ENCODE measurements around the gene YPEL1. TPM values are rescaled to one million over a fixed set of nuclear protein-coding genes. Genes with fewer than 3 reads are reported as not detected.
"Not testable (repeated sequence)": the region's sequence is repeated elsewhere in the genome, so short reads cannot be mapped to it uniquely, and the experiment has no call there.

Gene YPEL1
- total RNA-seq, 1 experiment from 2014 or later: 0.80 TPM

DNA sequence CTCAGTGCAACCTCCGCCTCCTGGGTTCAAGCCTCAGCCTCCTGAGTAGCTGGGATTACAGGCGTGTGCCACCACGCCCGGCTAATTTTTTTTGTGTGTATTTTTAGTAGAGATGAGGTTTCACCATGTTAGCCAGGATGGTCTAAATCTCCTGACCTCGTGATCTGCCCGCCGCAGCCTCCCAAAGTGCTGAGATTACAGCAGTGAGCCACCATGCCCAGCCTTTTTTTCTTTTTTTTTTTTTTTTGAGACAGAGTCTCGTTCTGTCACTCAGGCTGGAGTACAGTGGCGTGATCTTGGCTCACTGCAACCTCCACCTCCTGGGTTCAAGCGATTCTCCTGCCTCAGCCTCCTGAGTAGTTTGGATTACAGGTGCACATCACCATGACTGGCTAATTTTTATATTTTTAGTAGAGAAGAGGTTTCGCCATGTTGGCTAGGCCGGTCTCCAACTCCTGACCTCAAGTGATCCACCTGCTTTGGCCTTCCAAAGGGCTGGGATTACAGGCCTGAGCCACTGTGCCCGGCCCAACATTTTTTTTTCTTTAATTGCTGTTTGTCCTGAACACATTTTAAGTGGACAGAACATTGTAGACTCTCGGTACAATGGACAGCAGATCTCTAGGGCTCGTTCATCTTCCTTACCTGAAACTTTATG lies 14.3 kb downstream of the YPEL1 start:
- not testable (repeated sequence) for DNase-seq (ENCODE audit: low read depth)

DNA sequence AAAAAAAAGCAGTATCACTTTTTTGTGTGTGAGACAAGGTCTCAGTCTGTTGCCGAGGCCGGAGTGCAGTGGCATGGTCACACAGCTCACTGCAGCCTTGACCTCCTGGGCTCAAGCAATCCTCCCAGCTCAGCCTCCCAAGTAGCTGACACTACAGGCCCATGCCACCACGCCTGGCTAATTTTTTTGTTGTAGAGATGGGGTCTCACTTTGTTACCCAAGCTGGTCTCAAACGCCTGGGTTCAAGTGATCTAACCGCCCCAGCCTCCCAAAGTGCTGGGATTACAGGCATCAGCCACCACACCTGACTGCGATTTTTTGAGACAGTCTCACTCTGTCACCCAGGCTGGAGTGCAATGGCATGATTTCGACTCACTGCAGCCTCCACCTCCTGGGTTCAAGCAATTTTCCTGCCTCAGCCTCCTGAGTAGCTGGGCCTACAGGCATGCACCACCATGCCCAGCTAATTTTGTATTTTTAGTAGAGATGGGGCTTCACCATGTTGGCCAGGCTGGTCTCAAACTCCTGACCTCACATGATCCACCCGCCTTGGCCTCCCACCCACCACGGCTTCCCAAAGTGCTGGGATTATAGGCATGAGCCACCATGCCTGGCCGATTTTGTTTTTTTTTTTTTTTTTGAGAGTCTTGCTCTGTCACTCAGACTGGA lies 15.3 kb downstream of the YPEL1 start:
- DNase-seq (ENCODE audit: low read depth): not testable (repeated sequence)

DNA sequence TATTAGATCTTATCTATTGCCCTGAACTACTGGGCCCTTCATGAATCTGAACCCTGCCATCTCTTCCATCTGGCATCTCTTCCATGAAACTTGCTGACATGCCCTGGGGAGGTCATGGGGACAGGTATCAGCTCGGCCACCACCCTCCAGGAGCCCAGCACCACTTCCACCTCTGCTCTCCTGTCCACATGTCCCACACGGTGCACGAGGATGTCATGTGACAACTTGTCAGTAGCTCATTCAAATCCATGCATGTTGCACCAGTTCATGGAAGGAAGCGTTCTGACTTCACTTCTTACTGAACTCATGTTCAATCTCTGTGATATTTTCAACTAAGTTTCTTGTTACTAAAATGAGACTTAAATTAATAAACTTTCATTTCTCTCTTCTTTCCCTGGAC lies 16.6 kb downstream of the YPEL1 start:
- no peak for DNase-seq (ENCODE audit: low read depth)

DNA sequence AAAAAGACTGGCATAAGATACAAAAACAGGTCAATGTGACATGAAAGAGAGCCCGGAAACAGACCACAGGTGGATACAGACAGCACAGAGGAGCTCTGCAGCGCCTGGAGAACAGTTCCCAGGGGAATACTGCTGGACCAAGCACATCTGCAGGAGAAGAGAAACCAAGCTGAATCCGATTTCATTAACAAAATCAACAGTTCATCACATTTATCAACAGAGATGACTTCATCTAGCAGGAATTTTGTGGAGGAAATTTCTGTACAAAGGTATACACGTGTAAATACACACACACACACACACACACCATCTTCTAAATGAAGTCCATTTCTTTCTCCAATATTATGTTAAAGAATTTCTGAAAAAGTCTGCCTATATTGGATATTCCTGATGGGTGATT lies 17.1 kb downstream of the YPEL1 start:
- DNase-seq (ENCODE audit: low read depth): no peak

DNA sequence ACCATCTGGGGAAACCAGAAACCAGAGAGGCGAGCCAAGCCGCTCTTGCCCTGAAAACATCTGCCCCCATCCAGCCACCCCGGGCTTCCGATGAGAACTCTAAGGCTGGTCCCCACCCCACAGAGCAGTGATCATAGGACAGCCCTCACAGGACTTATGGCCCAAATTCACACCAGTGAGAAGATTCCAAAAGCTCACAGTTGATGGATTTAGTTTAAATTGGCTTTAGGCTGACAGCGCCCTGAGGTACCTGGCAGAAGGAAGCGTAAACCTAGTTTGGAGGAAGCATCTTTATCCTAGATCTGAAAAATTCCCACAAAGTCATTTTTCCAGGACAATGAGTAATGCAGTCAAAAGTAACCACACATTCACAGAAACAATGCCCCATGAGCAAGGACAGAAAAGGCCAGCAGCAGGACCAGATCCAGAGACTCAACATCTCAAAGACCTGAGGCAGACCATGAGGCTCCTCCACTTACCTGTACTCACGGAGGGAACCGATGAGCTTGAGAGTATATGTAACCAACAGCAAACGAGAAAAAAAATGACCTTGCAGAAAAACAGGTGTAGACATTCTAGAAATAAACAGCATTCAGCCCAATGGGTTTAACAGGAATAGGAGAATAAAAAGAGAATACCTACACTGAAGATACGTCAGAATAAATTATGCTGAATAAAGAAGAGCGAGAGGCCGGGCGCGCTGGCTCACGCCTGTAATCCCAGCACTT lies 19.0 kb downstream of the YPEL1 start:
- DNase-seq (ENCODE audit: low read depth): not testable (repeated sequence)

DNA sequence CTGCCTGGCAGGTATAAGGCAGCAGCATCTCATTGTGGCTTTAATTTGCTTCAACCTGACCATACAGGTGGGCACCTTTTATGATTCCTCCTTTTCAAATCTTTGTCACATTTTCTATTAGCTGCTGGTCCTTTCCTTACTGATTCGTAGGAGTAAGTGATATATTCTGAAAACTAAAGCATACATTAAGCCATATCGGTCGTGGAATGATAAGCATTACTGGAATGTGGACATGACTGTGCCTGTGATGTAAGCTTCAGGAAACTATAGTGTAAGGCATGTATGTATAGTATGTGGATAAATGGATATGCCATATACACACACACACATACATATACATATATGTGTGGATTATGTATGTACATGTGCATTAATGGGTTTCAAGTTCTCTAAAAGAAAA lies 20.8 kb downstream of the YPEL1 start:
- no peak for DNase-seq (ENCODE audit: low read depth)

DNA sequence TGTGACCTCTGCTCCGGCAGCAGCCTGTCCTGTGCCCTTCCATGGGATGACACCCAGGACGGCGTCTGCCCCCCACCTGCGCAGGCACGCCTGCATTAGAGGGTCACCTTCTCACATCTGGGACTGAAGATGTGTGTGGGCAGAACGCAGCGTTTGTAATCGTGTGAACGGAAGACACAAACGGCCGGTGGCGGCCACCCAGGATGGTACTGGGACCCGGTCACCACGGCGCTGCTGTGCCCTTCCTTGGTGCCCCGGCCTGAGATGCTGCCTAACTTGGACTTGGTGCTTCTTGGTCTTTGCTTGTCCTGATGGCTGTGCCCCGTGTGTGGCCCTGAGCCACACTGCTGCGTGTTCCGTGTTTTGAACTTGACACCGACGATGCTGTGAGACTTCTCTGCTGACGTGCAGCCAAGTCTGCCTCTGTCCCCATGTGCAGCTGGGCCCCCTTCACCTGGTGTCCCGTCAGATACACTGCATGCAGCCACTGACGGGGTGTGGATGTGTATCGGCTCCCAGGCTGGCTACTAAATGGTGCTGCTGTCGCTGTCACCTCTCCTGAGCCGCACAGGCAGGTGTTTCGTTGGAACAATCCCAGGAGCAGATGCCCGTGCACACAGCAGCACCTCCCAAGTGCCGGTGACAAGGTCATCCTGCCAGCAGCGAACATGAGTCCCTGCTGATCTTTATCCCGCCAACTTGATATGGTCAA lies 21.4 kb downstream of the YPEL1 start:
- DNase-seq (ENCODE audit: low read depth): no peak

DNA sequence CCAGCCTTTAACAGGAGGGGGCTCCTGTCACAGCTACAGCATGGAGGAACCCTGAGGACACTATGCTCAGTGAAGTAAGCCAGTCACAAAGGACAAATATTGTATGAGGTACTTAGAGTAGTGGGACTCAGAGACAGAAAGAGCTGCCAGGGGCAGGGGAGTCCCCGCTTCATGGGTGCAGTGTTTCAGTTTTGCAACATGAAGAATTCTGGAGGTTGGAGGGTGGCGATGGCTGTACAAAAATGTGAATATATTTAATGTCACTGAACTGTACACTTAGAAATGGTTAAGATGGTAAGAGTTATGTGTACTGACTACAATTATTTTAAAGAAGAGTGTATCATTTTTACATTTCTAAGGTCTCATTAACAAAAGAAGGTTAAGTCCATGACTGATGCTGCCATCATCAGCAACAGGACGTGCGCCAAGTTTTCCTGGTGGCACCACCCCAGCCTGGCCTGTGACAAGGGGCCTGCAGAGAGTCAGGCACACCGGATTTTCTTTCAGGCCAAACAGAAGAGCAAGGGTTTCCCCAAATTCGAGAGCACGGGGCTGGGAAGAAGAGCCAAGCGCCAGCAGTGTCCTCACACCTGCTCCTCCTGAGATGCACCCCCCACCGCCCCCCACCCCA lies 22.1 kb downstream of the YPEL1 start:
- no peak for DNase-seq (ENCODE audit: low read depth)

DNA sequence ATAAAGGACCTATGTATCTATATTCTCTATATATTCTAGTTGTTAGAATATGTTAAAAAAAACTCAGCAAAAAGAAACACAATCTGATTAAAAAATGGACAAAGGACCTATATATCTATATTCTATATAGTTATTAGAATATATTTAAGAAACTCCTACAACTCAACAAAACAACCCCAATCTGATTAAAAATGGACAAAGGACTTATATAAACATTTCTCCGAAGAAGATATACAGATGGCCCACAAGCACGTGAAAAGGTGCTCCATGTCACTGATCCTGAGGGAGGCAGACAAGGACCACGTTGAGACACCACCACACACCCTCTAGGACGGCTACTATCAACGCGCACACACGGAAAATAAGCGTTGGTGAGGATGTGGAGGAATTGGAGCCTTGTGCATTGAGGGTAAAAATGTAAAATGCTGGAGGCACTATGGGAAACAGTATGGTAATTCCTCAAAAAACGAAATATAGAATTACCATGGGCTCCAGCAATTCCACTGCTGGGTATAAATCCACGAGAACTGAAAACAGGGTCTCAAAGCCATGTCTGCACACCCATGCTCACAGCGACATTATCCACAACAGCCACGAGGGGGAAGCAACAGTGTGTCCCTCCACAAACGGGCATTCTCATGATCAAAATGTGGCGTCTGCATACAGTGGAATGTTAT lies 22.7 kb downstream of the YPEL1 start:
- DNase-seq (ENCODE audit: low read depth): peak; percentile 74

DNA sequence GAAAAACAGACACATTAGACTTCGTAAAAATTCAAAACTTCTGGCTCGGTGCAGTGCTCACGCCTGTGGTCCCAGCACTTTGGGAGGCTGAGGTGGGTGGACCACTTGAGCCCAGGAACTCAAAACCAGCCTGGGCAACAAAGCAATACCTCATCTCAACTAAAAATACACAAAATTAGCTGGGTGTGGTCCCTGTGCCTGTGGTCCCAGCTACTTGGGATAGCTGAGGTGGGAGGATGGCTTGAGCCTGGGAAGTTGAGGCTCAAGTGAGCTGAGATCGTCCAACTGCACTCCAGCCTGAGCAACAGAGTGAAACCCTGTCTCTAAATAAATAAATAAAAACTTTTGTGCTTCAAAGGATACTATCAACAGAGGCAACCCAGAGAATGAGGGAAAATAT lies 23.7 kb downstream of the YPEL1 start:
- DNase-seq (ENCODE audit: low read depth): no peak

DNA sequence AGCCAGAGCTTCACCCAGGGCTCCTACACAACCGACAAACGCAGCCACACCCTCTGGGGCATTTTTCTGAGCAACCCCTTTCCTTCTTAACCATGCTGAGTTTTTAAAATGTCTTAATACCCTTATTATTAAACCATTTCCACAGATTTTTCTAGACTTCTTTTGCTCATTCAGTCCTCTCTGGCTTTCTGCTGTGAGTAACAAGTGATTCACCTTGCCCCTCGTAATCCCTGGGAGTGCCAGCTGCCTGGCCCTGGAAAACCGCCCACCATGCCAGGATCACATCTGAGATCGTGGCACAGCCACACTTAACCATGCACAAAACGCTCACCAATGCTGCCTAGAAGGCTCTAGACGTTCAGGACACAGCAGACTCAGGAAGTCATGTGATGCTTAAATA lies 25.4 kb downstream of the YPEL1 start:
- peak; percentile 69 for DNase-seq (ENCODE audit: low read depth)

DNA sequence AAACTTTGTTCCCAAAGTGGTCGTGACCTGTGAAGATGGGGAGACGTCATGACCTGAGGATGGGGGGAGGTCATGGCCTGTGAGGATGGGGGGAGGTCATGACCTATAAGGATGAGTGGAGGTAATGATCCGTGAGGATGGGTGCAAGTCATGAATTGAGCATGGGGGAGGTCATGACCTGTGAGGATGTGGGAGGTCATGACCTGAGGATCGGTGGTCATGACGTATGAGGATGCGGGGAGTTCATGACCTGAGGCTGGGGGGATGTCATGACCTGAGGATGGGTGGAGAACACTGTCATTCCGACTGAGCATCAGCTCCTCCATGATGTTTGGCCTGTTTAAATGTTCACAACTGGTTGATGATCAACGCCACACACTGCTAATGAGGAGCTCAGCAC lies 25.9 kb downstream of the YPEL1 start:
- DNase-seq (ENCODE audit: low read depth): no peak

DNA sequence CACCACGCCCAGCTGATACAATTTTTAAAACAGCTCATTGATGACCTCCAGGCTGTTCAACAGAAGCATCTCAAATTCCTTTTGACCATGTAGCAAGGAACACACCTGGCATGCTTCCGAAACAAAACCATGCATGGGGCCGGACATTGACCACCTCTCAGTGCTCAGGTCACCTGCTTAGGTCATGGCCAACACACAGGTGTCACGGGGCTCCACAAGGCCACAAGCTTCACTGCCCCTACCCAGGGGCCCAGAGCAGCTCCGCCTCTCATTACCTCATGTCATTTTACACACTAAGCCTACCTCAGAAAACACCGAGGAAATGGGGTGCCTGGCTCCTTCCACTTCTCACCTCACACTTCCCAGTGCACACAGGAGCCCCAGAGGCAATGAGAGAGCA lies 26.6 kb downstream of the YPEL1 start:
- no peak for DNase-seq (ENCODE audit: low read depth)

DNA sequence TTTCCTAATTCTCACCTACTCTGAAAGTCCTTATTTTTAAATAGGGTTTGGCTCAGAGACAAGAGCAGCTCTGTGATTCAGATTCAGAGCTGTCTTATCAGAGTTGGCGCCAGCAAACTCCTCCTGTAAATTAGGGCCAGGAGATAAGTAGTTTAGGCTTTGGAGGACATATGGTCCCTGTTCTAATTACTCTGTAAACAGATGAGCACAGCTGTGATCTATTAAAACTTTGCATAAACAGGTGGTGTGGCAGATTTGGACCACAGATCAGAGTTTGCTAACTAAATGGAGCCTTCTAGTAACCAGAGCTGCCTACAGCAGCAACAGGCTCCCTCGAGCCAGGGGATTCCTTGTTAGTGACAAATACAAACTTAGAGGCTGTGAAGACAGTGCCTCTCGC lies 27.9 kb downstream of the YPEL1 start:
- peak; percentile 67 for DNase-seq (ENCODE audit: low read depth)

DNA sequence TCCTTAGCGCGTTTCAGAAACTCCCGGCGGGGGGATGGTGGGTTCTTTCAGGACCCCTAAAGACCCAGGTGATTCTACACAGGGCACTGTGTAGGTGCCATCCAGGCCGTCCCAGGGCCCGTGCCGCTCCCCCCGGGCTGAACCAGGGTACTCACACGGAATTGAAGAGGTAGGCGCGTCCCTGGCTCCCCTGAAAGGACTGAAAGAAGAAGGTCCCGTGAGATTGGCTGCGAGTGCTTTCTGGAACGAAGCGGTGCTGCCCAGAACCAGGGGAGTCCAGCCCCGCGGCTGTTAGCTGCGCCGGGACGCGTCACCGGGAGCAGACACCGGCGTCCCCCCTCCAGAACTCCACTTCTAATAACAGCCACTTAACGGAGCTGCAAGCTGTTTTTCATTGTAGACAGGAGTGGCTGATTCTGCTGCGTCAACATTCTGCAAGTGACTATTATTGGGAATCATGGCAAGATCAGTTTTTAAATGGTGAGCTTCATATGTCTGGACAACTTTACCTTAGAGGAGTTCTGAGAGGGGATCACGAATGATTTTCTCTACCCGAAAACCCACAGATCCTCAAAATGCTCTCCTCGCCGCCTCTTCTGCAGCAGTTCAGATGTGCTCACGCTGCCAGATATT lies 31.8 kb downstream of the YPEL1 start:
- no peak for DNase-seq (ENCODE audit: low read depth)

DNA sequence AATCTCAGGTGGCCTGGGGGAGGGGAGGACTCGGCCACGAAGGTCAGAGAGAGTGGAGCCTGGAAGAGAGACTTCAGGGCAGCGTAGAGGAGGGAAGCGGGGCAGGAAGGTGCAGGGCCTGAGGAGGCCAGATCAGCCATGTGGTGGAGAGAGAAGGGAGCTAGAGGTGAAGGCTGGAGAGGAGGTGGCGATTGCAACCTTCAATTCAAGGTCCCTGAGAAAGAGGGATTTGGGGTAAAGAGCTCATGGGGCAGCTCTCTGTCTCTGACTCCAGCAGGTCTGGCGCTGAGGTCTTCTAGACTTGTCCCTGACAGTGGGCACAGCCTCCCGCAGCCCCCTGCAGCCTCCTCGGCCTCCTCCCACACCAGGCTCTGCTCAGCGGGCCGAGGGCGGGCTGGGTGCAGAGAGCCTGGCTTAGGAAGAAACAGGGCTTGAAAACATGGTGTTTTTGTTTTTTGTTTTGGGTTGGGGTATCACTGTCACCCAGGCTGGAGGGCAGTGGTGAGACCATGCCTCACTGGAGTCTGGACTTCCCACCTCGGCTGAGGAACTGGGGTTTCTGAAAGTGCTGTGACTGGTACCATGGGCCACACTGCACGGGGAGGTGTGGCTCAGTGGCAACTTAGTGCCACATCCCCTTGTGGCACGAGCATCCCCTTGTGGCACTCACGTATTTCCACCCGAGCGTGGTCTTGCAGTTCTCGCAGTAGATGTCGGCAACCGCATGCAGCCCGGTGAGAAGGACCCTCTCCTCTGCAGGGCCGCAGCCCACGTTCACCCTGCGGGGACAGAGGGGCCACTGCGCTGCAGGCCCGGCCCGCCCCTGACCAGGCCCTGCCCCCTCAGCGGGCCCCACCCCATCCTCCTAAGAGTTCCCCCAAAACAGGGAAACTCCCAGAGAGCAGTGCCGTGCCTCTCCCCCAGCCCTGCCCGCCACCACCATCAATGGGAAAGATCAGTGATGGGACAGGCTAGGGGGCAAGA lies 32.6 kb downstream of the YPEL1 start:
- no peak for DNase-seq (ENCODE audit: low read depth)

DNA sequence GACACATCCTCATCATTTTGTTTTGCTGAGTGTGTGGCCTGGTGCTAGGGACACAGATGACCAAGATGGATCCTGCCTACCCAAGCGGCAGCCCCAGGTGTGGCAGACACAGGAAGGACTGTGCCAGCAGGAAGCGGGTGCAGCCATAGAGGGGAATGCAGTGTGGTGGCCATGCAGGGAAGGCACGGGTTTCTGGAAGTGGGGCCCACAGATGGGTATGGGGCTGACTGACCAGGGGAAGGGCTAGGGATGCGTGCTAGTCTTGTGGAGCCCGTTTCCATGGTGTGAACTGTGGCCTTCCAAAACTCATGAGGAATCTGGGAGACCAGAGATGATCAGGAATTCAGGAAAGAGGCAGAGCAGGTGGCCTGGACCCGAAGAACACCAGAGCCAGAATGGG lies 33.5 kb downstream of the YPEL1 start:
- DNase-seq (ENCODE audit: low read depth): no peak

DNA sequence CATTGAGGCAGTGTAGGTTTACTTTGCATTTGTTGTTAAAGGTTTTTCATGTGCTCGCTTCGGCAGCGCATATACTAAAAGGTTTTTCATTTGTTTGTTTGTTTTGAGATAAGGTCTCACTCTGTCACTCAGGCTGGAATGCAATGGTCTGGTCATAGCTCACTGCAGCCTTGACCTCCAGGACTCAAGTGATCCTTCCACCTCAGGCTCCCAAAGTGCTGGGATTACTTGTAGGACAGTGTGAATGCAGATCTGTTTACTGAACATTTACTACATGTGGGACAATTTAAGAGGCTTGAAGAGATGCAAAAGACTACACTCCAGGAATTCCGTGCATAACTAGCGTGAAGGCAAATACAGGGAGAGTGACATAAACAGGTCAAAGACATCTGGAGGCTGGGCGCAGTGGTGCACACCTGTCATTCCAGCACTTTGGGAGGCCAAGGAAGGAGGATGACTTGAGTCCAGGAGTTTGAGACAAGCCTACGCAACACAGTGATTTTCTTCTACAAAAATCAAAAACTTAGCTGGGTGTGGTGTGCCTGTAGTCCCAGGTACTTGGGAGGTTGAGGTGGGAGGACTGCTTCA lies 34.1 kb downstream of the YPEL1 start:
- DNase-seq (ENCODE audit: low read depth): no peak

DNA sequence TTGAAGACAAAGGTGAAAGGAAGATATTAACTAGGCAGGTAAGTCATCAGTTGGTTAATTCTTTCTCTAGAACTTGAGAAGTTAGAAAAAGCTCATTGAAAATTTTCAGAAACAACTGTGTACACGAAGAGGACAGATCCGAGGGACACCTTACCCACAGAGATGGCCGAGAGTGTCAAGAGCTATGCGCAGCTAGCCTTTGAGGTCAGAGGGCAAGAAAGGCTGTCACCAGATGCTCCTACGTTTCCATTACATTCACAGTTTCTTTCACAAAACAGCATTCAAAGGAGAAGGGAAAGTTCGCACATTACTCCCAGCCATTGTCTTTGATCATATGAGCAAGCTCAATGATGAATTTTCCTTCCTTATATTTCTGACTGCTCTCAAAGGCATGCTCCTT lies 34.8 kb downstream of the YPEL1 start:
- DNase-seq (ENCODE audit: low read depth): no peak

Measured in LHCN-M2 (cell line).